HUES64 (cell line): ENCODE results near the gene CTSG.
"Not testable (repeated sequence)": the region's sequence is repeated elsewhere in the genome, so short reads cannot be mapped to it uniquely, and the experiment has no call there.

Source experiments
- H3K27ac ChIP-seq: 2 replicates; pipeline ENCODE4 v1.7.0; 2013; ENCODE audit warnings: low read depth, low read length, inconsistent platforms
- H3K27me3 ChIP-seq: 2 replicates; pipeline ENCODE4 v1.6.1; 2013; ENCODE audit warnings: mild to moderate bottlenecking, low read length; ENCODE audit not compliant: insufficient read depth
- H3K36me3 ChIP-seq: 2 replicates; pipeline ENCODE4 v1.6.1; 2013; ENCODE audit warnings: mild to moderate bottlenecking, low read length; ENCODE audit not compliant: insufficient read depth
- H3K4me1 ChIP-seq: 2 replicates; pipeline ENCODE4 v1.6.1; 2013; ENCODE audit warnings: mild to moderate bottlenecking, low read length, moderate library complexity; ENCODE audit not compliant: insufficient read depth
- H3K4me3 ChIP-seq: 2 replicates; pipeline ENCODE4 v1.5.1; 2013; ENCODE audit warnings: mild to moderate bottlenecking, low read length, moderate library complexity
- H3K9ac ChIP-seq: 2 replicates; pipeline ENCODE4 v1.6.1; 2013; ENCODE audit warnings: mild to moderate bottlenecking, low read depth, low read length
- H3K9me3 ChIP-seq: 2 replicates; pipeline ENCODE4 v1.6.1; 2013; ENCODE audit warnings: low read depth, low read length; ENCODE audit not compliant: insufficient read depth
- WGBS: fragments of 150-250, 120-280 bp; methylation state at CpG from one replicate; pipeline ENCODE4 v1.1.7; 2013; ENCODE audit warnings: missing lambda C conversion rate; 5-methylcytosine and 5-hydroxymethylcytosine counted together

Gene CTSG

DNA sequence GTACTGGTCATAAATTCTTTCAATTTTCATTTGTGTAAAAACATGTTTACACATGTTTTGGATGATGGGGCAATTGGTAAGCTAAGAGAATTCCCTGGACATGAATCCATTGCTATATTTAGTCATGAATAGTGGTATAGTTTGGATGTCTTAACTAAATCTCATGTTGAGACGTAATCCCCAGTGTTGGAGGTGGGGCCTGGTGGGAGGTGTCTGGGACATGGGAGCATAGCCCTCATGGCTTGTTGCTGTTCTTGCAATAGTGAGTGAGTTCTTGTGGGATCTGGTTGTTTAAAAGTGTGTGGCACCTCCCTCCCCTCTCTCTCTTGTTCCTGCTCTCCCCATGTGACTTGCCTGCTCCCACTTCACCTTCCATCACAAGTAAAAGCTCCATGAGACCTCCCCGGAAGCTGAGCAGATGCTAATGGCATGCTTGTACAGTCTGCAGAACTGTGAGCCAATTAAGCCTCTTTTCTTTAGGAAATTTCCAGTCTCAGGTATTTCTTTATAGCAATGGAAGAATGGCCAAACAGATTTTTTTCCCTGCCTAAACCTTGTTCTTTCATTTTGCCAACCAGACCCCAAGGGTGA, 33.6 kb downstream of the CTSG start:
- H3K27me3 ChIP-seq = no peaks in the 10 kb centered on the region
- no peak overlapping the region for H3K9ac ChIP-seq
- 90% methylated on average over 2 of the region's 2 CpGs for WGBS
- H3K9me3 ChIP-seq = peaks cover 25% of the 10 kb centered on the region
- no peaks in the 10 kb centered on the region for H3K4me1 ChIP-seq
- no peaks in the 10 kb centered on the region for H3K36me3 ChIP-seq
- no peak overlapping the region for H3K4me3 ChIP-seq
- H3K27ac ChIP-seq = no peak overlapping the region

- Histone ChIP-seq H3K27ac (no peak overlapping the region), H3K36me3 (no peaks in the 10 kb centered on the region), H3K4me1 (no peaks in the 10 kb centered on the region), H3K27me3 (no peaks in the 10 kb centered on the region), H3K9ac (no peak overlapping the region), H3K4me3 (no peak overlapping the region), H3K9me3 (no peaks in the 10 kb centered on the region)
- no CpG with 5 or more reads among the region's 1 CpG for WGBS
These were observed 40.3 kb downstream of the CTSG start for GRCh38 chr14:24535737-24536136.

GRCh38 chr14:24534286-24534685, 41.8 kb downstream of the CTSG start:
- H3K36me3 ChIP-seq = no peaks in the 10 kb centered on the region
- H3K4me1 ChIP-seq = no peaks in the 10 kb centered on the region
- H3K9ac ChIP-seq = no peak overlapping the region
- WGBS = 87% methylated on average over 3 of the region's 3 CpGs
- H3K27me3 ChIP-seq = no peaks in the 10 kb centered on the region
- H3K4me3 ChIP-seq = no peak overlapping the region
- no peaks in the 10 kb centered on the region for H3K9me3 ChIP-seq
- H3K27ac ChIP-seq = no peak overlapping the region

- H3K9ac ChIP-seq, H3K9me3 ChIP-seq, H3K36me3 ChIP-seq, H3K27me3 ChIP-seq, H3K4me1 ChIP-seq, H3K27ac ChIP-seq, H3K4me3 ChIP-seq: not testable (repeated sequence)
- WGBS = 60% methylated on average over 15 of the region's 15 CpGs
These were observed 50.0 kb downstream of the CTSG start for GRCh38 chr14:24525877-24526620.
